Measurements from ENCODE around the gene SNAPC1.
"Not testable (repeated sequence)": the region's sequence is repeated elsewhere in the genome, so short reads cannot be mapped to it uniquely, and the experiment has no call there.

SNAPC1 gene

GRCh38 chr14:61739133-61739532 lies 23.1 kb upstream of the SNAPC1 start:
- TF ChIP-seq CTCF (IDR thresholded peaks at IDR 0.05; ENCODE audit: low read depth, low read length) = no peak
- no peak for DNase-seq (ENCODE audit: extremely low read depth, low read depth)

- TF ChIP-seq CTCF (IDR thresholded peaks at IDR 0.05; ENCODE audit: low read depth, low read length) = no peak
- DNase-seq (ENCODE audit: extremely low read depth, low read depth) = no peak
Observed at GRCh38 chr14:61742371-61742770, 19.8 kb upstream of the SNAPC1 start.

- TF ChIP-seq CTCF (IDR thresholded peaks at IDR 0.05; ENCODE audit: low read depth, low read length) = no peak
- no peak for DNase-seq (ENCODE audit: extremely low read depth, low read depth)
Observed at GRCh38 chr14:61744238-61744637, 18.0 kb upstream of the SNAPC1 start.

- DNase-seq (ENCODE audit: extremely low read depth, low read depth) = not testable (repeated sequence)
Observed at GRCh38 chr14:61746346-61746745, 15.9 kb upstream of the SNAPC1 start.

- TF ChIP-seq CTCF (IDR thresholded peaks at IDR 0.05; ENCODE audit: low read depth, low read length) = no peak
- DNase-seq (ENCODE audit: extremely low read depth, low read depth) = no peak
Observed at GRCh38 chr14:61746881-61747280, 15.3 kb upstream of the SNAPC1 start.

GRCh38 chr14:61747342-61747741 lies 14.9 kb upstream of the SNAPC1 start:
- no peak for TF ChIP-seq CTCF (IDR thresholded peaks at IDR 0.05; ENCODE audit: low read depth, low read length)
- DNase-seq (ENCODE audit: extremely low read depth, low read depth) = no peak

GRCh38 chr14:61749264-61749663 lies 13.0 kb upstream of the SNAPC1 start:
- no peak for TF ChIP-seq CTCF (IDR thresholded peaks at IDR 0.05; ENCODE audit: low read depth, low read length)
- DNase-seq (ENCODE audit: extremely low read depth, low read depth) = no peak

- TF ChIP-seq CTCF (IDR thresholded peaks at IDR 0.05; ENCODE audit: low read depth, low read length) = no peak
- DNase-seq (ENCODE audit: extremely low read depth, low read depth) = no peak
Observed at GRCh38 chr14:61749867-61750266, 12.4 kb upstream of the SNAPC1 start.
